HG02885 (cell line): Measurements from ENCODE around the gene ZNF181.

Experiments
- ATAC-seq: cut with Tn5 transposase; IDR thresholded peaks from one replicate; pipeline ENCODE4 v1.9.1; 2021; ENCODE audit warnings: mild to moderate bottlenecking; ENCODE audit not compliant: unreplicated experiment, poor library complexity

ZNF181 gene

DNA sequence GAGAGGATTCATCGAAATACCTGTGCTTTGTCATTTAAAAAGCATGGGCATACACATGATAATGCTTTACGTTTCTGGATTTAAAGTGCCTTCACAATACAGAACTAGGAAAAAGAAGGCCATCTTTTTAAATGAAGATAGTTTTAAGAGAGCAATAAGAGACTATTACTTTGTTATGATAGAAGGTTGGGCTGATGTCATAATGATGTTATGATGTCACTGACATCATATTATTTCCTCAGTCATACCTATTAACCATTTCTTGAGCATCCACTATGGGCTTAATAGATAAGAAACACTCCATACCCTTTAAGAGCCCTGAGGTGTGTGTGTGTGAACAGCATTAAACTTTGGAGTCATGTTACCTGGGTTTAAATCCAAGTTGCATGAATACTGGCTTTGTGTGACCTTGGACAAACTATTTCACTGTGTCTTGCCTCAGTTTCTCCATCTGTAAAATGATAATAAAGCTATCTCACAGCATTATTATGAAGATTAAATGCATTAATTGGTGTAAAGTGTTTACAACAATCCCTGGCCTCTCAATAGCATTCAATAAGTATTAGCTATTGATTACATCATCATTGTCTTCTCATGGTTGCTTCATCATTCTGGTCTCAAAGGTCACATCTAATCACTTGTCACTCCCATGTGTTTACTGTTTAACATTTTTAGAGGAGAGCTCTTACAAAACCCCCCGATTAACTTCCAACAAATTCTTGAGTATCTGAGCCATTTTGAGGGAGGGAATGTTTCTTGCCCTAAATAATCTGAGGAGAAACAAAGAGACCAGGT is 11.1 kb downstream of the ZNF181 start:
- ATAC-seq: no peak

DNA sequence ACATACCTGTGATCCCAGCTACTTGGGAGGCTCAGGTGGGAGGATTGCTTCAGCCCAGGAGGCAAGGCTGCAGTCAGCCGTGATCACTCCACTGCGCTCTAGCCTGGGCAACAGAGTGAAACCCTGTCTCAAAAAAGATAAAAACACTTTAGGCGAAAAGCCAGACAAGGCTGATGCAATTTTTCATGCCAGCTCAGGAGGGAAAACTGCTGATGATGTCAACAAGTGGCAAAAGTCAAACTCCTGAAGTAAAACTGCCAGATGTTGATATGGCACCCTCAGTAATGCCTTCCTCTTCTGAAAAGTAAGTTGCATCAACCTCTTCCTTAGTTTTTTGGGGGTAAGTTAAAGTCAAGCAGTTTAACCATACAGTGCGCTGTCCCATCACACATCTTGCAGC is 23.4 kb downstream of the ZNF181 start:
- no peak for ATAC-seq

DNA sequence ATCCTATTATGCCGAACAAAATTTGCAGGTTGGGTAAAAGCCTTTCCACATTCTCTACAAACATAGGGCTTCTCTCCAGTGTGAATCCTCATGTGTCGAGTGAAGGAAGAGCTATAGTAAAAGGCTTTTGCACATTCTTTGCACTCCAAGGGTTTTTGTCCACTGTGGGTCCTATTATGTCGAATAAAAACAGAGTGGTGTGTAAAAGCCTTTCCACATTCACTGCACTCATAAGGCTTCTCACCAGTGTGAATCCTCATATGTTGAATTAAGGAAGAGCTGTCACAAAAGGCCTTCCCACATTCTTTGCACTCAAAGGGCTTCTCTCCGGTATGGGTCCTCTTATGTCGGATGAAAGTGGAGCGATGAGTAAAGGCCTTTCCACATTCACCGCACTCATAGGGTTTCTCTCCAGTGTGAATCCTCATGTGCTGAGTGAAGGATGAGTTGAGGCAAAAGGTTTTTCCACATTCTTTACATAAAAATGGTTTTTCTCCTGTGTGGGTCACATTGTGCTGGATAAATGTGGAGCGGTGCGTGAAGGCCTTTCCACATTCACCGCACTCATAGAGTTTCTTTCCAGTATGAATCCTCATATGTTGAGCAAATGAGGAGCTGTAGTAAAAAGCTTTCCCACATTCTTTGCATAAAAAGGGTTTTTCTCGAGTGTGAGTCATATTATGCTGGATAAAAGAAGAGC is 25.3 kb downstream of the ZNF181 start:
- no peak for ATAC-seq

DNA sequence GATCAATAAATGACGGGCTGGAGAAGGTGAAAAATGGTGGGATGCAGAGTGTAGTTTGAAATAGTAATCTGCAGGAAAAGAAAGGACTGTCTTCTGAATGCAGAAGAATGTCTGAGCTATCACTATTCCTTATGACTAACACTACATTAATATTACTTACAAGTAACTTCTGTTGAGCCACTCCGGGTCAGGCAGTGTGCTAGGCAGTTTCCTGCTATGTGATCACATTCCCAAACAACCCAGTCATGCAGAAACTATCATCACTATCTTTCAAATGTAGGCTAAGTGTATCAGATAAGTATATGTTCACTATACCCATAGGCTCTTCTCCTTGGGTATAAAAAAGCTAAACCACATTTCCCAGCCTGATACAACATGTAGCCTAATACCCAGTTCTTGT is 32.3 kb downstream of the ZNF181 start:
- no peak for ATAC-seq

DNA sequence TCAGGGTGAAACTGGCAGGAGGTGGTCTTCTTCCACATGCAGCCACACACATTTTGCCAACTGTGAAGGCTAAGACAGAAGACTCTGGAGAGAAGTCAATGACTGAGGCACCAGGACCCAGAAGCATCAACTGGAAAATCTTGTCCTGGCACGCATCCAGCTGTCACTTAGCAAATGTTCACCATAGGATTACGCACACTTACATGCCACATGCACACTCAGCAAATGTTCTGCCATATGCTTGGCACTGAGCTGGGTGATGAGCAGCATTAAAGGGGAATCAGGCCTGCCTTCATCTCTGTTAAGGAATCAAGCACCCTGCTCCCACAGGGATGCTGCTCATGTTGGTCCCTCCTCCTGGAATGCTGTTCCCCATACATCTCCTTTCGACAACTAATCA is 33.9 kb downstream of the ZNF181 start:
- ATAC-seq: no peak

DNA sequence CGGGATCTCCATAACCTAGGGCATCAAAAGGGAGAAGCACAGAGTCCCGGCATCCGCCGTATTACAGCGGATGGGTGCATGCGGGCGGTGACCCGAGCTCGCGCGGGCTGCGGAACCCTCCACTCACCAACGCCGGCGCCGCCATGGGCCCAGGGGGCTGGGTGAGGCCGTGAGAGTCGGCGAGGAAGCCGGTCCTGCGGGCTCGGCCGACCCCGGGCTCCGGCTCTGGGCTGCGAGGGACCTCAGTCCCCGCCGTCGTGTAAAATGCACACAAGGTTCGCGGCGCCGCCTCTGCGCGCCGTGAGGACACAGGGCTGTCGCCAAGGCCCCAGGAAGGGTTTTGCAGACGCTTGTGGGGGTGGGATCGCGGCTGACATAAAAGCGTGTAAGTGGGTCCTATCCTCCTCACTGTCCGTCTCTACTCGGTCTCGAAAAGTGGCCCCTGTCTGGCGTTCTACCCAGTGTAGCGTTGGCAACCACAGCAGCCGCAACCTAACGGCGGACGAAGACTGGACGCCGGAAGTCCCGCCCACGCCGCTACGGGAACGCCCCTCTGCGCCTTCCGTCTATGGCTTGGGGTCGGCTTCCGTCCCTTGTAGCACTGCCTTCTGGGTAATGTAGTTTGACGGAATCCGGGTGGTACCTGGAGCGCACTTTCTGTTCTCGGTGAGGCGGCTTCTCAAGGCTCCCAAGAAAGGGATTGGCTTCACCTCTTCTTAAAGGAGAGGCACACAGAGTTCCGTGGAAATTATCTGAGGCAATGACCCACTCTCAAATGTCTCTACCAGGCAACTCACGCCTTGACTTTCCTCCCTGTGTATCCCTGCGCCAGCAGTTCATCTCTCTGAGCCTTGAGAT is 38.9 kb downstream of the ZNF181 start, which contains the start of gene ZNF599:
ZNF599 (minus strand) TSS at position 519 of the 858 bp plus-strand sequence; CDS start at position 145, 374 bp downstream.
- peak; percentile 97 for ATAC-seq

DNA sequence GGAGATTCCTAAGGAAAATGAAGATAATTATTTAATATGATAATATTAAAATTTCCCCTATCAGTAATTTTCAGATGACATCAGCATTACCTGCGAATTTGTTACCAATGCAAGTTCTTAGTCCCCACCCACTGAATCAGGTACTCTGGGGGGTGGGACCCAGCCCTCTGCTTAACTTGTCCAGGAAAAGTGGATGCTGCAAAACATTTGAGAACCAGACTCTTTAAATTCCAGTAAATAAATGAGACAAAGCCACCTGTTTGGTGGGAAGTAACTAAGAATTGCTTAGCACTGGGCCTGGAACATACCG is 39.5 kb downstream of the ZNF181 start:
- no peak for ATAC-seq

DNA sequence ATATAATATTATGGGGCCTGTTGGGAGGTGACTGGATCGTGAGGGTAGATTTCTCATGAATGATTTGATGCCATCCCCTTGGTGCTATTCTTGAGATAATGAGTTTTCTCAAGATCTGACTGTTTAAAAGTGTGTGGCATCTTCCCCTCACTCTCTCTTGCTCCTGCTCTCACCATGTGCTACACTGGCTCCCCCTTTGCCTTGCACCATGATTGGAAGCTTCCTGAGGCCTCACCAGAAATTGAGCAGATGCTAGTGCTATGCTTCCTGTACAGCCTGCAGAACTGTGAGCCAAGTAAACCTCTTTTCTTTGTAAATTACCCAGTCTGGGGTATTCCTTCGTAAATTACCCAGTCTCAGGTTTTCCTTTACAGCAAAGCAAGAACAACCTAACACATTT is 40.8 kb downstream of the ZNF181 start:
- ATAC-seq: no peak

DNA sequence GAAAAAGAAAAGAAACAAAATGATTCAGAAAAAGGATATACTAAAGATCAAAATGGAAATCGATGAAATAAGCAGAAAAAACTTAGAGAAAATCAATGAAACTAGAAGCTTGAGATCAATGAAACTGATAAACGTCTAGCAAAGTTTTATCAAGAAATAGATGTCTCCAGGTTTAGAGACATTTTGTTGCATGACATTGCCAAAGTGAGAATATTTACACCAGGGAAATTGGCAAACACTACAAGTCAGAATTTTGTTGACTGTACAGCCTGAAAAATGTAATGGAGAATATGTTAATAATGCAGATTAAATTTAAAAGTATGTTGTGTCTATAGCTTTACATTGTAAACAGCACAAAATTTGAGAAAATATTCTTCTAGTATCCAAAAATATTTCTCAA is 44.3 kb downstream of the ZNF181 start:
- ATAC-seq: no peak

DNA sequence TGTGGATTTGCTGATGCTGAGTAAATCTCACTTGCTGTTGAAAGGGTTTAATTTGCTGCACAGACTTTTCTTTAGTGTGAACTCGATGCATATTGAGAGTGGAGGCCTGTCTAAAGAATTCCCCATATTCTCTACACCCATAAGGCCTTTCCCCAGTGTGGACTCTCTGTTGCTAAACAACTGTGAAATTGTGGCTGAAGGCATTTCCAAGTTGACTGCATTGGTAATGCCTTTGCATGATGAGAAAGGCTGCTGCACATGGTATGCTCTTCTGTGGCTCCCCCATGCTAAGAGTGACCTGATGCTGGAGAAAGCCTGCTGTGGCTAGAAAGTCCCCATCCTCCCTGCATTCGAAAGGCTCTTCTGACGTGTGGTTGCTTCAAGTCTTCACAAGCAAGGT is 45.6 kb downstream of the ZNF181 start:
- ATAC-seq: no peak

DNA sequence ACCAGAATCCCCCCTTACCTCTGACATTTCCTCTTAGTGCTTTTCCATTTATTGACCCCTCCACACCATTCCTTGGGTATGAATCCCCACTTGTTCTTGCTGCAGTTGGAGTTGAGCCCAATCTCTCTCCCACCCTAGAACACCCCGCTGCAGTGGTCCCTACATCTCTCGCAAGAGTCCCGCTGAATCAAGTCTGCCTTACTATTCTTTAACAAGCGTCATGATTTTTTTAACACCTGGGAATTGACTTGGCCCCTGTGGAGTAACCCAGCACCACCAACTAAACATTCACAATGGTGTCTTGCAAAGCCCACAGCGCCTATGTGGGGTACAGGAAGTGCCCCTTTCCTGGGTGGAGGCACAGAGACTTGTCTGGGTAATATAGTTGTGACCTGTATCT is 52.2 kb downstream of the ZNF181 start:
- no peak for ATAC-seq

DNA sequence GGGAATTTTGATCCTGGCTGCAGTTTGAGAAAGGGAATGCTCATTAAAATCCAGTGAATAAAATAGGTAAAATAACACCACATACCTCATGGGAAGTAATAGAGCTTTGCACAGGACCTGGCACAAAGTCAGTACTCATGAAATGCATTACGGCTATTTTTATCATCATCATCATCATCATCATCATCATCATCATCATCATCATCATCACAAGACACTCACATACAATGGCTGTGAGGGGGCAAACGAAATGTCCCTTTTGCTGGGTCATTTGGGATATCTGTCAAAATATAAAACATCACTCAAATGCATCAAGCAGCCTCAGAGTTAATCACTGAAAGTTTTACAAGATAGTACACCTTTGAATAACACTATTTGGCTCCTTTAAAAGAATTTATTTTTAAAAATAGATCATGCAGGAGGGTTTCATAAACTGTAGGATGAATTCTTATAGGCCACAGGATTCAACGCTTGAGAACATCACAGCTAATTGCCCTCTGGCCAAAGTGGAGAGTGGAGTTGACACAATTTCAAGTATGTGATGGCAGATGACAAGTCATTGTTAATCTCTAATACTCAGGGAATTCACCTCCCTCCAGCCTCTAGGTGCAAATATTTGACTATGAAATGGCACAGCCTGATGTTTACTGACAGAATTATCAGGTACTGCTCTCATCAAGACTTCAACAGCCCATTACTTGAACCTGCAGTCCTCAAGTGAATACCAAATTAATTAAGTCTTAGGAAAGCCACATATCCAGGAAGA is 53.2 kb downstream of the ZNF181 start:
- ATAC-seq: no peak

DNA sequence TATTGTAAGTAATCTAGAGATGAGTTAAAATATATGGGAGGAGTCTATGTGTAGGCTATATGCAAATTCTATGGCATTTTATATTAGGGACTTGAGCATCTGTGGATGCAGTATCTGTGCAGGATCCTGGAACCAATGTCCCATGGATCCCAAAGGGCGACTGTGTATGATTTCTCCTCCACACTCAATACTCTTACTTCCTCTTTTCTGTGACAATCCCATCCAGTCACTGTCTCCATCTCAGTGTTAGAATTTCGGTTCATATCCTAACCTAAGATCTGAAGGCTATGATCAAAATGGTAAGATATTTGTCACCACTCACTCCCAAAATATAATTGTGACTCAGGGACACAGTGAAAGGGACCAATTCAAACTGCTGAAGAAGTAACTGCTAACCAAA is 54.0 kb downstream of the ZNF181 start:
- no peak for ATAC-seq

DNA sequence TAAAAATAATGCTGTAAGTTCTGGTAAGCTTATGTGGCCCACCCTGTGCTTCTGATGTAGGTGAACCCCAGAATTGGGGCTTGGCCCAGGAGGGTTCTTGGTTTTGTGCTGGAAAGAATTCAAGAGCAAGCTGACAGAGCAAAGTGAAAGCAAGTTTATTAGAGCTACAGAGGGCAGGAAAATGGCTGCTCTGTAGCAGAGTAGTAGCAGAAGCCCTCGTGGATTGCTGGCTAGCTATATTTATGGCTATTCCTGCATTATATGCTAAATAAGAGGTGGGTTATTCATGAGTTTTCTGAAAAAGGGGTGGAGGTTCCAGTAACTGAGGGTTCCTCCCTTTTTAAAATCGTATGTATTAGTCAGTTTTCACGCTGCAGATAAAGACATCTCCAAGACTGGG is 59.5 kb downstream of the ZNF181 start:
- no peak for ATAC-seq

DNA sequence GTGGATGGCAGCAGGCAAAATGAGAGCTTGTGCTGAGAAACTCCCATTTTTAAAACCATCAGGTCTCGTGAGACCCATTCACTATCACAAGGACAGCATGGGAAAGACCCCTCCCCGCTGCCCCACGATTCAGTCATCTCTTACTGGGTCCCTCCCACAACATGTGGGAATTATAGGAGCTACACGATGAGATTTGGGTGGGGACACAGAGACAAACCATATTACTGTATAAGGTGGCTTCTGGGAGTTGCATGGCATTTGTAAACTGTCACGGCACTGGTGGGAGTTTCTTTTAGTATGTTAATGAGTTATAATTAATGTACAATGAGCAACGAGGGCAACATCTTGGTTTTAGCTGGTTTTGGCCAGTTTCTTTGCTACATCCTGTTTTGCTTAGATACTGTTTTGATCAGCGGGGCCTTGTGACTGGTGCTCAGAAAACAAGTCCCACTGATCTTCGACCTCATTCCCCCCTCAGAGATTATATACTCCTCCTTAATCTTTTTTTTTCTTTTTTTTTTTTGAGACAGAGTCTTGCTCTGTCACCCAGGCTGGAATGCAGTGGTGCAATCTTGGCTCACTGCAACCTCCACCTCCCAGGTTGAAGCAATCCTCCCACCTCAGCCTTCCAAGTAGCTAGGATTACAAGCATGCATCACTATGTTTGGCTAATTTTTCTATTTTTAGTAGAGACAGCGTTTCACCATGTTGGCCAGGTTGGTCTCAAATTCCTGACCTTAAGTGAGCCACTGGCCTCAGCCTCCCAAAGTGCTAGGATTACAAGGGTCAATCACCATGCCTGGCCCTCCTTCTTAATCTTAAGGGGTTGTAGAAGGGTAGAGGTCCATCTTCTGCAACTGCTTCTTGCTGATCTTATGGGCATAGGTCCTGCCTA is 60.3 kb downstream of the ZNF181 start:
- ATAC-seq: no peak
